Lower lobe of right lung (tissue), 2 donors: ENCODE results near the gene RNU1-1. TPM values are rescaled to one million over a fixed set of nuclear protein-coding genes. Genes with fewer than 3 reads are reported as not detected.
A peak's percentile ranks its signal among the peaks of the same experiment; 100 is the strongest.

Source experiments
- ATAC-seq, 2 donors: fragments of 200-7000 bp; cut with Tn5 transposase; one replicate each; pipeline ENCODE4 v1.9.1; 2020 to 2022; ENCODE audit warnings: mild to moderate bottlenecking in 2 of 2, moderate library complexity in 2 of 2
- DNase-seq: peaks from one replicate; pipeline ENCODE4 v3.0.0-alpha.2; 2020
- H3K27ac ChIP-seq: fragments of 200-600 bp; one replicate; pipeline ENCODE4 v1.8.0; 2022
- H3K27me3 ChIP-seq: fragments of 200-600 bp; one replicate; pipeline ENCODE4 v1.8.0; 2022; ENCODE audit warnings: low read depth
- H3K36me3 ChIP-seq: fragments of 200-600 bp; one replicate; pipeline ENCODE4 v1.8.0; 2022; ENCODE audit warnings: mild to moderate bottlenecking
- H3K4me1 ChIP-seq: fragments of 200-600 bp; one replicate; pipeline ENCODE4 v1.8.0; 2022
- H3K4me3 ChIP-seq: fragments of 200-600 bp; one replicate; pipeline ENCODE4 v1.8.0; 2022; ENCODE audit warnings: mild to moderate bottlenecking
- H3K9me3 ChIP-seq: fragments of 200-600 bp; one replicate; pipeline ENCODE4 v1.8.0; 2022
- intact Hi-C: fragments of 100-400 bp; cut with DNase I; formaldehyde crosslinking; loops from one replicate; pipeline ENCODE4 v1.11.0; 2022
- total RNA-seq: library from RNA; stranded (reverse); fragmentation: NEBNext Ultra II Directional; extraction: Animal tissue kit (Norgen Biotek cat#: 25700); gene quantifications from one replicate; pipeline ENCODE4 v1.2.1, GENCODE V29; 2021
- TF ChIP-seq, protein P1 (sequence below): fragments of 200-600 bp; IDR thresholded peaks from one replicate; pipeline ENCODE4 v1.8.0; 2022; ENCODE audit warnings: antibody characterized with exemption, mild to moderate bottlenecking
- donor health status: DM: no; HTN: yes; CAD: no; lungs with severe emphysema.

RNU1-1 gene
- total RNA-seq, 1 donor from 2014 or later = 6,803 TPM

DNA sequence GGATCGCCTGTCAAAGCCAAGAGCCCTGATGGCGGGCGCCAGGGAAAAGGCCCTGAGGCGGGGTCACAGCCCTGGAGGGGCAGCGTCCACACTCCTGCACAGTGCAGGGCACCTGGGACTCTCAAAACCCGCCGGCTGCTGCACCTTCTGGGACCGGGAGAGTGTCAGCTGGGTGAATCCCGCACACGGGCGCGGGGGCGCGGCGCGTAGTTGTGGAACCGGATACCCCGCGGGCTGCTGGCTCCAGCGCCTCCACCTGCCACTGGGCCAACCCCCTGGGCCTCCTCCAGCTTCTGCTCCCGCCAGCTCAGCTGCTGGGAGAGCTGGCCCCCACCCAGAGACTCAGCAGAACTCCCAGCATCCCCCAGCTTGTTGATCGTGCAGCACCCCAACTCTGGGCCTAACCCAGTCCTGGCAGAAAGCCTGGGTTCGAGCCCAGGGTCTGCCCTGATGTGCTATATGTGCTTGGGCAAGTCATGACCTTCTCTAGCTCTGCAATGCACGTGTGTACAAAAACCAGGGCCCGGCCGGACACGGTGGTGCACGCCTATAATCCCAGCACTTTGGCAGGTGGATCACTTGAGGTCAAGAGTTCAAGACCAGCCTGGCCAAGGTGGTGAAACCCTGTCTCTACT, 39.8 kb downstream of the RNU1-1 start:
- Histone ChIP-seq H3K9me3 (no peaks in the 10 kb centered on the region), H3K36me3 (peaks cover 75% of the 10 kb centered on the region), H3K4me3 (no peak overlapping the region), H3K4me1 (no peaks in the 10 kb centered on the region), H3K27ac (no peak overlapping the region), H3K27me3 (no peaks in the 10 kb centered on the region)
- TF ChIP-seq, protein P1, sequence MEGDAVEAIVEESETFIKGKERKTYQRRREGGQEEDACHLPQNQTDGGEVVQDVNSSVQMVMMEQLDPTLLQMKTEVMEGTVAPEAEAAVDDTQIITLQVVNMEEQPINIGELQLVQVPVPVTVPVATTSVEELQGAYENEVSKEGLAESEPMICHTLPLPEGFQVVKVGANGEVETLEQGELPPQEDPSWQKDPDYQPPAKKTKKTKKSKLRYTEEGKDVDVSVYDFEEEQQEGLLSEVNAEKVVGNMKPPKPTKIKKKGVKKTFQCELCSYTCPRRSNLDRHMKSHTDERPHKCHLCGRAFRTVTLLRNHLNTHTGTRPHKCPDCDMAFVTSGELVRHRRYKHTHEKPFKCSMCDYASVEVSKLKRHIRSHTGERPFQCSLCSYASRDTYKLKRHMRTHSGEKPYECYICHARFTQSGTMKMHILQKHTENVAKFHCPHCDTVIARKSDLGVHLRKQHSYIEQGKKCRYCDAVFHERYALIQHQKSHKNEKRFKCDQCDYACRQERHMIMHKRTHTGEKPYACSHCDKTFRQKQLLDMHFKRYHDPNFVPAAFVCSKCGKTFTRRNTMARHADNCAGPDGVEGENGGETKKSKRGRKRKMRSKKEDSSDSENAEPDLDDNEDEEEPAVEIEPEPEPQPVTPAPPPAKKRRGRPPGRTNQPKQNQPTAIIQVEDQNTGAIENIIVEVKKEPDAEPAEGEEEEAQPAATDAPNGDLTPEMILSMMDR = no peak
- DNase-seq (no peak), ATAC-seq (peak; percentile 31 to 34)
- intact Hi-C loops = no loop called here

DNA sequence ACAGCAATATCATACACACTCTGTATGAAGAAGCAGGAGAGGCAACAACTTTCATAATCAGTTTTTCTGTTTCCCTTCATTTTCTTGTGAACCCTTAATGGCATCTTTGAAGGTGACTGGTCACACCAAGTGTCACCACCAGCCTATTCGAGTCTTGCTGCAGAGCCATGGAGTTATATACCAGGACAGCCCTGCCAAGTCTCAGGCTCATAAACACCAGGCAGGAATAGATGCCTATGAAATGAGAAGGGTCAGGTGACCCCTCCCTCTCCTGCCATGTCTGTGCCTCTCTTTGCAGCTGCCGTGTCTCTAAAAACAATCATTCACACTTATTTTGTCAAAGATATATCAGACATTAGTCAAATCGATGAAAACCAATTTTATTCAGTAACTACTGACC, 45.5 kb downstream of the RNU1-1 start:
- Histone ChIP-seq H3K9me3 (no peaks in the 10 kb centered on the region), H3K4me1 (no peaks in the 10 kb centered on the region), H3K36me3 (peaks cover 39% of the 10 kb centered on the region), H3K4me3 (no peak overlapping the region), H3K27me3 (no peaks in the 10 kb centered on the region), H3K27ac (no peak overlapping the region)
- TF ChIP-seq, protein P1 = no peak
- intact Hi-C loops = no loop called here
- DNase-seq (no peak), ATAC-seq (no peak)

DNA sequence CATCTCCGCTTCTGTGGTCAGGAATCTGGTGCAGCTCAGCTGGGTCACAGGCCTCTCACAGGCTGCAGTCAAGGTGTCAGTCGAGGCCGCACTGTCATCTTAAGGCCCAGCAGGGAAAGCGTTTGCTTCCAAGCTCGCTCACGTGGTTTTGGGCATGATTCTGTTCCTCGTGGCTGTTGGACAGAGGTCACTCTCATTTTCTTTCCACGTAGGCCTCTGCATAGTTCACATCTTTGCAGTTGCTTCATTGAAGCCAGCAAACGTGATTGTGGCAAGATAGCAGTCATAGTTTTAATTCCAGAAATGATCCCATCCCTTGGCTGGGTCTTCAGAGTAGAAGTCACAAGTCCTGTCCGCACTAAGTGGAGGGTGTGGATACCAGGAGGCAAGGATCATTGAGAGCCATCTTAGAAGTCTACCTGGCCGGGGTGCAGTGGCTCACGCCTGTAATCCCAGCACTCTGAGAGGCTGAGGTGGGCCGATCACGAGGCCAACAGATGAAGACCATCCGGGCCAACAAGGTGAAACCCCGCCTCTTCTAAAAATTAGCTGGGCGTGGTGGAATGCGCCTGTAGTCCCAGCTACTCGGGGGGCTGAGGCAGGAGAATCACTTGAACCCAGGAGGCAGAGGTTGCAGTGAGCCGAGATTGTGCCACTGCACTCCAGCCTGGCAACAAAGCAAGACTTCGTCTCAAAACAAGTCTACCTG, 49.0 kb downstream of the RNU1-1 start:
- Histone ChIP-seq H3K4me3 (no peak overlapping the region), H3K27ac (no peak overlapping the region), H3K9me3 (no peaks in the 10 kb centered on the region), H3K4me1 (no peaks in the 10 kb centered on the region), H3K27me3 (no peaks in the 10 kb centered on the region), H3K36me3 (peaks cover 47% of the 10 kb centered on the region)
- ATAC-seq = no peak
- intact Hi-C loops = no loop called here
- DNase-seq = no peak
- TF ChIP-seq, protein P1 = no peak

Other genes starting within 250 kb of the RNU1-1 start
- 21.5 TPM for gene FBXO42, start 161.8 kb downstream of the RNU1-1 start, total RNA-seq
- gene SZRD1, start 147.0 kb downstream of the RNU1-1 start, total RNA-seq = 111 TPM
- not detected for gene SPATA21, start 76.9 kb downstream of the RNU1-1 start, total RNA-seq
- gene NECAP2, start 73.6 kb downstream of the RNU1-1 start, total RNA-seq = 97.7 TPM
- 35.3 TPM for gene NBPF1, start 99.3 kb upstream of the RNU1-1 start, total RNA-seq
- 6,803 TPM for gene RNU1-3, start 152.7 kb upstream of the RNU1-1 start, total RNA-seq
- gene RNU1-4, start 226.2 kb upstream of the RNU1-1 start, total RNA-seq = 6,803 TPM